Mammary epithelial cell (primary cell): ENCODE data around the gene VWA5B1.

Experiments
- EZH2 ChIP-seq: IDR thresholded peaks from 2 replicates; pipeline ENCODE4 v1.6.1; 2012; ENCODE audit warnings: low read length, inconsistent platforms, borderline replicate concordance
- TF ChIP-seq, protein P1 (sequence below), 2 donors: IDR thresholded peaks in 1 of 2; conservative IDR thresholded peaks in 1 of 2; 2 replicates each; pipeline ENCODE4 v1.5.1; 2011 to 2012; ENCODE audit warnings: inconsistent platforms in 2 of 2, low read length in 2 of 2, mild to moderate bottlenecking in 2 of 2, control low read depth in 1 of 2, low read depth in 1 of 2; ENCODE audit not compliant: insufficient read depth in 1 of 2; ENCODE audit errors: extremely low read depth in 1 of 2

DNA sequence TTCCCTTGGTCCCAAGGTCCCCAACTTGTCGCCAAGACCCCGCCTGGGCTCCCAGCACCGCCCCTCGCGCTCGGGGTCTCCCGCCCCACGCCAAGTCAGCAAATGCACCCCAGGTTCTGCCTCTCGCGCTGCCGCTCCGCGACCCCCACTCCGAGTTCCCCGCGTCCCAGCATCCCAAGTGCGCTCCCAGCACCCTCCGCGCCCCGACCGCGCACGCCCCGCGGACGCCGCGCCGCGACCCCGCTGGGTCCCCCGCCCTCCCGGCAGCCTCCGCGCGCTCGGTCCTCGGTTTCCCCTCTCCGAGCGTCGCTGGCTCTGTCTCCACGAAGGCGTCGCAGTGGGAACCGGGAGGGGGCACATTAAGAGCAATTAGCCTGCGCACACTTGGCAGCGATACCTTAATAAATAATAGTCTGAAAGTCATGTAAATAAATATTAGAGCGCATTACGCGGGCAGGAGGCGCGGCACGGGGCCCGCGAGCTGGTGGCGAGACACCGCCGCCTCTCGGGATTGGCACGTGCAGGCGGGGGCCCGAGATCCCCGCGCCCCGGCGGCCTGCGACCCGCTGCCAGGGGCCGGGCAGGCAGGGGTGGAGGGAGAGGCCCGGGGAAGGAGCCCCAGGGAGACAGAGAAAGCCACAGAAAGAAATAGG, 75.9 kb downstream of the VWA5B1 start:
- TF ChIP-seq, protein P1, sequence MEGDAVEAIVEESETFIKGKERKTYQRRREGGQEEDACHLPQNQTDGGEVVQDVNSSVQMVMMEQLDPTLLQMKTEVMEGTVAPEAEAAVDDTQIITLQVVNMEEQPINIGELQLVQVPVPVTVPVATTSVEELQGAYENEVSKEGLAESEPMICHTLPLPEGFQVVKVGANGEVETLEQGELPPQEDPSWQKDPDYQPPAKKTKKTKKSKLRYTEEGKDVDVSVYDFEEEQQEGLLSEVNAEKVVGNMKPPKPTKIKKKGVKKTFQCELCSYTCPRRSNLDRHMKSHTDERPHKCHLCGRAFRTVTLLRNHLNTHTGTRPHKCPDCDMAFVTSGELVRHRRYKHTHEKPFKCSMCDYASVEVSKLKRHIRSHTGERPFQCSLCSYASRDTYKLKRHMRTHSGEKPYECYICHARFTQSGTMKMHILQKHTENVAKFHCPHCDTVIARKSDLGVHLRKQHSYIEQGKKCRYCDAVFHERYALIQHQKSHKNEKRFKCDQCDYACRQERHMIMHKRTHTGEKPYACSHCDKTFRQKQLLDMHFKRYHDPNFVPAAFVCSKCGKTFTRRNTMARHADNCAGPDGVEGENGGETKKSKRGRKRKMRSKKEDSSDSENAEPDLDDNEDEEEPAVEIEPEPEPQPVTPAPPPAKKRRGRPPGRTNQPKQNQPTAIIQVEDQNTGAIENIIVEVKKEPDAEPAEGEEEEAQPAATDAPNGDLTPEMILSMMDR (conservative IDR thresholded peaks at IDR 0.05 in 1 of 2, IDR thresholded peaks at IDR 0.05 in 1 of 2; ENCODE audit: extremely low read depth in 1 of 2, insufficient read depth in 1 of 2, low read depth in 1 of 2, low read length in 2 of 2) = no peak
- no peak for TF ChIP-seq EZH2
